ENCODE measurements around the gene PLEKHO1.
"Not testable (repeated sequence)": the region's sequence is repeated elsewhere in the genome, so short reads cannot be mapped to it uniquely, and the experiment has no call there.

Gene PLEKHO1

DNA sequence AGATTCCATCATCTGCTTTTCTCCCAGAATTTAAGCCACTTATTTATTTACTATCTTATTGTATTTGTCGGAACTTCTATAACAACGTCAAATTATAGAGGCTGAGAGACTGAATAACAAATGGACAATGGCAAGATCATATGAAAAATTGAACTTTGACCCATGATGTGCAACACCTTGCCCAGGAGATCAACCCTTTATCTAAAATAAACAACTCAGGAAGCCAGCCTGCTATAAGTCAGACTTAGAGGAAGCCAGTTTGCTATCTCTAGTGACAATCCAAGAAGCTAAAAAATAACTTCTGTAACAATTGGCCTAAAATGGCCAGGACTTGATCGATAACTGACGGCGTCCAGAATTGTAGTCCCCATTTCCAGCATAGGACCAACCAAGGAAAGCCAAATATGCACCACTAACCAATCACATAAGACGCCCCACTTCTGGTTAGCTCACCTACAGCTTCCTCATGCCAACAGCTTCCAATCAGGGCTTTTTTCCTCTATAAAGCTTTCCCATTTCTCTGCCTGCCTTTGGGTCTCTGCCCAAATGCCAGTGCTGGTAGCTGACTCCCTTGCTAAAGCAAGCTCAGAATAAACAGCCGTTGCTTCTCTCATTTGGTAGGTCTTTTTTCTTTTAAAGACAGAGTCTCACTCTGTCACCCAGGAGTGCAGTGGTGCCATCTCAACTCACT is 57.7 kb downstream of the PLEKHO1 start:
- H3K4me3 ChIP-seq (ENCODE audit: control insufficient read depth, low read depth, low read length): no peak overlapping the region
- TF ChIP-seq CTCF (IDR thresholded peaks at IDR 0.05; ENCODE audit: control insufficient read depth, insufficient read depth, low read depth, low read length, missing control alignments): no peak
- no peak for DNase-seq (ENCODE audit: low read depth)

DNA sequence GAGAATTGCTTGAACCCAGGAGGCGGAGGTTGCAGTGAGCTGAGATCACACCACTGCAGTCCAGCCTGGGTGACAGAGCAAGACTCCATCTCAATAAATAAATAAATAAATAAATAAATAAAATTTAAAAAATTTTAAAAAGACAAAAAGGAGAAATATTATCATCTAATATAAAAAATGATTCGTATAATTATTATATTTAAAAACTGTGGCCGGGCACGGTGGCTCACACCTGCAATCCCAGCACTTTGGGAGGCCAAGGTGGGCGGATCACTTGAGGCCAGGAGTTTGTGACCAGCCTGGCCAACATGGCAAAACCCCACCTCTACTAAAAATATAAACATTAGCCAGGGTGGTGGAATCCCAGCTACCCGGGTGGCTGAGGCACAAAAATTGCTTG is 58.7 kb downstream of the PLEKHO1 start:
- not testable (repeated sequence) for DNase-seq (ENCODE audit: low read depth); H3K4me3 ChIP-seq (ENCODE audit: control insufficient read depth, low read depth, low read length)
